Skin epidermis (tissue), 12 donors: ENCODE results near the gene TEX36.
"Not testable (repeated sequence)": the region's sequence is repeated elsewhere in the genome, so short reads cannot be mapped to it uniquely, and the experiment has no call there.

ENCODE experiments used
- H3K27ac ChIP-seq, 21 experiments: fragments of 200-600 bp; sonication (generic) in 11 of 21; one replicate each; pipeline ENCODE4 v1.5.0; 2020; ENCODE audit warnings: mild to moderate bottlenecking in 3 of 21, inconsistent platforms in 2 of 21, moderate library complexity in 2 of 21
- H3K4me3 ChIP-seq, 7 experiments: fragments of 200-600 bp; sonication (generic) in 2 of 7; one replicate each; pipeline ENCODE4 v1.5.0; 2020; ENCODE audit warnings: inconsistent platforms in 2 of 7, mild to moderate bottlenecking in 2 of 7, moderate library complexity in 1 of 7

Gene TEX36

GRCh38 chr10:125692601-125693523 lies 9.9 kb upstream of the TEX36 start:
- no peak overlapping the region for H3K4me3 ChIP-seq
- H3K27ac ChIP-seq: peak overlapping the region in 14 of 21 experiments; percentile 6 to 74 (median 49)

- Histone ChIP-seq H3K4me3 (no peak overlapping the region), H3K27ac (peak overlapping the region in 6 of 21 experiments; percentile 6 to 74 (median 20))
Measured at GRCh38 chr10:125692196-125692595, 9.2 kb upstream of the TEX36 start.

DNA sequence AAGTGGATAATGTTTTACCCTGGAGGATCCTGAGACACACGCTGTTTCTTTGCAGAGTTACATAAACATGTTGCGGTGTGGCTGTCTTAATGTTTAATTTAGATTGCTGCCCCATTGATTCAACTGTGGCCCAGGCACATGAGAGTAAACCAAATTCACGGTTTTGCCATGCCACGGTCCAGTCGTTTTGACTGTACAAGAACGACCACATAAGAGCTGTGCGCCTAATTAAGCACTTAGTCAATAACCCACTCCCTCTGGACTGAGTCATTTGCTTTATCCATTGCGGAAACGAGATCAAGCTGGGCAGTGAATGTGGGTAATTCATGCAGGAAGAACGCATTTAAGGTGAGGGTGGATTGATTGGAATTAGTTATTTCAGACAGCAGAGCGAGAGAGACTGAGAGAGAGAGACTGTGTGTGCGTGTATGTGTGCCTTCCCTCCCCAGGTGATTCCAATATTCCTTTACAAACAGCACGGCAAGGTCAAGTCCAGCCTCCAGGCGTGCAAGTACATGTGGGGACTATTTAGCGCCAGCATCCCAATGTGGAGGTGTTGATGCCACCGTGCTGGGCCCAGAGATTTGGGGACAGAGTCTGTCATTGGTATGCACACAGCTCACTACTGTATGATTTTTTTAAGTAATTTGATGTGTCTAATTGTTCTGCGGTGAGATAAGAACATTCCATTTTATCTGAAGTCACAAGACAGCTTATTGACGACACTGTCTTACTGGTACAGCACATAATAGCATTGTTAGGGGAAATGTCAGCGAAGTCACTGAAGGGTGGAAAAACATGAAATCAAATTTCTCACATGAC lies 8.4 kb upstream of the TEX36 start:
- Histone ChIP-seq H3K27ac (peak overlapping the region in 3 of 21 experiments; percentile 16 to 33 (median 24)), H3K4me3 (no peak overlapping the region)

- no peak overlapping the region for H3K4me3 ChIP-seq
- no peak overlapping the region for H3K27ac ChIP-seq
Measured at GRCh38 chr10:125689955-125690569, 7.1 kb upstream of the TEX36 start.

- H3K4me3 ChIP-seq: no peak overlapping the region
Measured at GRCh38 chr10:125687507-125688185, 4.7 kb upstream of the TEX36 start.

GRCh38 chr10:125684581-125684980 lies 1.6 kb upstream of the TEX36 start:
- H3K27ac ChIP-seq: no peak overlapping the region

More at GRCh38 chr10:125687507-125688185, 4.7 kb upstream of the TEX36 start:
- peak overlapping the region in 1 of 21 experiments; percentile 27 for H3K27ac ChIP-seq

GRCh38 chr10:125683821-125684220 lies 858 bp upstream of the TEX36 start:
- no peak overlapping the region for H3K27ac ChIP-seq

More at GRCh38 chr10:125684581-125684980, 1.6 kb upstream of the TEX36 start:
- H3K4me3 ChIP-seq: no peak overlapping the region

DNA sequence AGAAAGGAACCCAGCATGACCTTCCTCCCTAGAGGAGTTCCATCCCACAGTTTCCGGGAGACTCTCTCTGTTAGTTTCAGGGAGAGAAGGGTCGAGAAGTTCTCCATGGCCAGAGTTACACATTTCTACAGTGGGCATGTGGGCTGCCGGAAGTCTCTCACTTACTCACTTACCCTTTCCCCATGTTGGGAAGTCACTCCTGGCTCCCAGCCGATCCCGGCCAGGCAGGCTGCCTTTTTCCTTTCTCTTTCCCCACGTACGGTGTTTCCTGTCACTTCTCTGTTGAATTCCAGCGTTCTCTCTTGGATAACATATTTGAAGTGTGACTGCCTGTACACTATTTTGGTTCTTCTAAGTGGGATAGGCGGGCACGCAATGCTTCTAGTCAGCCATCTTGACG lies 3.5 kb downstream of the TEX36 start:
- Histone ChIP-seq H3K27ac (no peak overlapping the region), H3K4me3 (no peak overlapping the region)

More at GRCh38 chr10:125683821-125684220, 858 bp upstream of the TEX36 start:
- H3K4me3 ChIP-seq: no peak overlapping the region

DNA sequence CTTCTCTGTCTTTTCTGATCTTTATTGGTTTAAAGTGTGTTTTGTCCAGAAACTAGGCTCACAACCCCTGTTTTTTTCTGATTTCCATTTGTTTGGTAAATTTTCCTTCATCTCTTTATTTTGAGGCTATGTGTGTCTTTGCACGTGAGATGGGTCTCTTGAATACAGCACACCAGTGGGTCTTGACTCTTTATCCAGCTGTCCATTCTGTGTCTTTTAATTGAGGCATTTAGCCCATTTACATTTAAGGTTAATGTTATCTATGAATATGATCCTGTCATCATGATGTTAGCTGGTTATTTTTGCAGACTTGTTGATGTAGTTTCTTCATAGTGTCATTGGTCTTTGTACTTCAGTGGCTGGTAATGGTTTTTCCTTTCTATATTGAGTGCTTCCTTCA lies 10.1 kb downstream of the TEX36 start:
- no peak overlapping the region for H3K4me3 ChIP-seq

DNA sequence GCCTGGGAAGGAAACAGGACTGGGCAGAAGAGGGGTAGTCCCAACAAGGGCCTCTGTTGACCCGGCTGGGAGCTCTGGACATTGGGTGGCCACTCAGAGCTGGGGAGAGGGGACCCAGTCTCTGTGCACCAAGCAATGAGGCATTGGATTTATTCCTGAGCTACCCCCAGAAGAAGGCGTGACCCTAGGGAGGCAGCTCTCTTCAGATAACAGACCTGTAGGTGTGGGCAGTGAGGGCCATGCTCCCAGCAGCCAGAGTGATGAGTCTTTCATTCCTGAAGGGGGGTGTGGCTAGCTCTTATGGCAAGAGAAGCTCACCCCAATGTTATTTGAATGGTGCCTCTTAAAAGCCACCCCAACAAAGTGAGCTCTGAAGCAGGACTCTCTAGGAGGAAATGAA lies 20.4 kb downstream of the TEX36 start:
- Histone ChIP-seq H3K4me3 (no peak overlapping the region), H3K27ac (peak overlapping the region in 4 of 21 experiments; percentile 2 to 60 (median 9))

More for the DNA sequence above, 10.1 kb downstream of the TEX36 start:
- no peak overlapping the region for H3K27ac ChIP-seq

DNA sequence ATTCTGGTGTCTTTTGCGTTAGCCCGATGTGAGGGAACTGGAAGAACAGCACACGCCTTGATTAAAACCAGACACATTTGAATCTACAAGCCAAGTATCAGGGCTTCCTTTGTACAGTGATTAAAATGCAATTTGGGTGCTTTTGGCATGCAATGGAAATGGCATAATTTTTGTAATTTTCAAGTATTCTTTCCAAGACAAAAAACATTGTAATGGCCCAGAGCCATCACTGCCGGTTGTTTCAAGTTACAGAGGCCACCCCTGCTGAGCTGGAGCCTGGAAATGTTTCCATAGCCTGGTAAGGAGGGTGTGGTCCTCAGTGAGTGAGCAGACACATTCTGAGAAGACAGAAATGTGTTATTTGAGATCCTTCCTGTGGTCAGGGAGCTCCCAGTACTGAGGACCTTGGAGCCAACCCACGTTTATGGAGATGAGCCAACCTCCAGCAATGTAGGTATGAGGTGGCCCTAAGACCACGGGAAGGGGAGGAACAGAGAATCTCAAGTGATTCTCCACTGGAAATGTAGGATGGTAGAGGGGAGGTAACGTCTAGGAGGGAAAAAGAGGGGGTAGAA lies 20.9 kb downstream of the TEX36 start:
- Histone ChIP-seq H3K4me3 (no peak overlapping the region), H3K27ac (peak overlapping the region in 4 of 21 experiments; percentile 2 to 60 (median 9))

- Histone ChIP-seq H3K27ac (no peak overlapping the region), H3K4me3 (no peak overlapping the region)
Measured at GRCh38 chr10:125661431-125661940, 21.5 kb downstream of the TEX36 start.

GRCh38 chr10:125659071-125659470 lies 23.9 kb downstream of the TEX36 start:
- Histone ChIP-seq H3K4me3 (no peak overlapping the region), H3K27ac (no peak overlapping the region)

DNA sequence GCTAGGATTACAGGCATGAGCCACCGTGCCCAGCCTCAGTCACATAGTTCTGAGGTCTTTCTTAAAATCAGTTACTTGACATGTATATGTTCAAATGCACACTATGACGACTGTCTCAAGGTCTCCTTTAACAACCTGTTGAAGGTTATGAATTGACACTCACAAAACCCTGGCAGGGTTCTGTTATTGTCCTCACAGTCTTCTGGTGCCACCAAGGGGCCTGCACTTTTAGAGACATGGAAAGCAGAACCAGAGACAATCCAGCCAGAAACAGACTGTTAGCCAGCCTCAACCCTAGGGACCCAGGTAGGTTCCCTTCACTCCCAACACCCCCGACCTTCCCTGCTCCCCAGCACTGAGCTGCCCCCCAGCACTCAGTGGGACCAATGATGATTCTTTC lies 26.4 kb downstream of the TEX36 start:
- Histone ChIP-seq H3K27ac (no peak overlapping the region), H3K4me3 (no peak overlapping the region)

DNA sequence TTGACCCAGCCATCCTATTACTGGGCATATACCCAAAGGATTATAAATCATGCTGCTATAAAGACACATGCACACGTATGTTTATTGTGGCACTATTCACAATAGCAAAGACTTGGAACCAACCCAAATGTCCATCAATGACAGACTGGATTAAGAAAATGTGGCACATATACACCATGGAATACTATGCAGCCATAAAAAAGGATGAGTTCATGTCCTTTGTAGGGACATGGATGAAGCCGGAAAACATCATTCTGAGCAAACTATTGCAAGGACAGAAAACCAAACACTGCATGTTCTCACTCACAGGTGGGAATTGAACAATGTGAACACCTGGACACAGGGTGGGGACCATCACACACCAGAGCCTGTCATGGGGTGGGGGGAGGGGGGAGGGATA lies 29.9 kb downstream of the TEX36 start:
- H3K4me3 ChIP-seq, H3K27ac ChIP-seq: not testable (repeated sequence)

DNA sequence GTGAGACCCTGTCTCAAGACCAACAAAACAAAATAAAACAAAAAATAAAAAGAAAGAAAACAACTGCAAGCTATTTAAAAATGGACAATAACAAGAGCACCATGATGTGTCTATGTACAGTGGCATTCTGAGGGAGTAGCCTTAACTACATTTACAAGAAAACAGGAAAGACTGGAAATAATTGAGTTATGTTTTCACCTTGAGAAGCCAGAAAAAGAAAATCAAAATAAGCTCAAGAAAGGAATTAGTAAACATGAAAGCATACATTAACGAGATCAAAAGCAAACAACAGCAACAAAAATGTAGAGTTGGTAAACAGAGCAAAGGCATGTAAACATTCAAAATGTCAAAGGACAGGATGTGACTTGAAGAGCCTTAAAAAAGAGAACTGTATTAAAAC lies 36.7 kb downstream of the TEX36 start:
- Histone ChIP-seq H3K4me3 (no peak overlapping the region), H3K27ac (no peak overlapping the region)

GRCh38 chr10:125641398-125641797 lies 41.6 kb downstream of the TEX36 start:
- H3K27ac ChIP-seq: no peak overlapping the region
- no peak overlapping the region for H3K4me3 ChIP-seq

DNA sequence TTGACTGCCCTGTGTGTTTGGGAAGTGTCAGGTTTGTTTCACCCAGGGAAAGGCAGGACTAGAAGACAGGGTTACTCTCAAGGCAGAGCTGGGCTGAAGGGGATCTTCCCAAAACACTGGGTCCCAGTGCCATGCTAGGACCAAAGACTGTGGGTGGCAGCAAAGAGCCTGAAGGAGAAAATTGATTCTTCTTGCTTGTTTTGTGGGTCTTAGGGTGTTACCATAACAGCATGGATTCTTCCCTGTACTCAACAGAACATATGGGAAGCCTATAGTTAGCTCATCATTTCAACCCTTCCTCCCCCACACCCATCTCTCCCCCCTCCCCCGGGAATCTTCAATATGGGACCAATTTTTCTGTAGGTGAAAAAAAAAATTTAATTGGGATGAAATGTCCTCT lies 42.3 kb downstream of the TEX36 start:
- Histone ChIP-seq H3K27ac (no peak overlapping the region), H3K4me3 (no peak overlapping the region)

DNA sequence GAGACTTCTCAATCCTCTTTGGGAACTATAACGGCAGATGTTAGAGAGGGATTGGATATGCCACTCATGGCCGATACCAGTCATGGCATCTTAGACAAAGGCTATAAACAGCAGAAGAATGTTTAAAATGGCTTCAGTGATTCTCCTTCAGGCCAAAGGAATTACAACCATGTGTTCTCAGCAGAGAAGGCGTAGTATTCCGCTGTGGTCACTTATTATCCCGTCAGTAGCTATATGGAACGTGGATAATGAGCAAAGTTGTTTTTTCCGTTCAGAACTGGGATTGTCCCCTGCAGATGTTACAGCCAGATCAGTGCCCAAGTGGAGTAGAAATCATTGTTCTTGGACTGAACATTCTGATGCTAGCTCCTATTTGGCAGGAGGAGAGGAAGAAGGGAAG lies 43.1 kb downstream of the TEX36 start:
- no peak overlapping the region for H3K27ac ChIP-seq
- no peak overlapping the region for H3K4me3 ChIP-seq
